Thymus (tissue), 11 donors: ENCODE data around the gene DEXI. TPM values are rescaled to one million over a fixed set of nuclear protein-coding genes. Genes with fewer than 3 reads are reported as not detected.

Source experiments
- DNase-seq, 9 donors: peaks; one replicate each; pipeline ENCODE4 v3.0.0-alpha.2; 2013; ENCODE audit warnings: low spot score in 9 of 9, low read depth in 6 of 9, missing footprints in 1 of 9
- H3K27ac ChIP-seq, 2 donors: one replicate each; pipeline ENCODE4 v1.5.1; 2013; ENCODE audit warnings: control low read depth in 1 of 2, low read depth in 1 of 2, low read length in 1 of 2, mild to moderate bottlenecking in 1 of 2, moderate library complexity in 1 of 2
- H3K27me3 ChIP-seq, 2 donors: one replicate each; pipeline ENCODE4 v1.5.1; 2013; ENCODE audit warnings: low read length in 1 of 2; ENCODE audit not compliant: control insufficient read depth in 2 of 2, insufficient read depth in 1 of 2
- H3K36me3 ChIP-seq, 2 donors: one replicate each; pipeline ENCODE4 v1.5.1; 2013; ENCODE audit warnings: low read length in 1 of 2, mild to moderate bottlenecking in 1 of 2, moderate library complexity in 1 of 2; ENCODE audit not compliant: control insufficient read depth in 2 of 2, insufficient read depth in 2 of 2
- H3K4me1 ChIP-seq, 2 donors: one replicate each; pipeline ENCODE4 v1.5.1; 2013; ENCODE audit warnings: low read length in 2 of 2; ENCODE audit not compliant: control insufficient read depth in 2 of 2, insufficient read depth in 2 of 2
- H3K4me3 ChIP-seq, 2 donors: one replicate each; pipeline ENCODE4 v1.5.1; 2013; ENCODE audit warnings: low read length in 2 of 2, control low read depth in 1 of 2, mild to moderate bottlenecking in 1 of 2
- H3K9me3 ChIP-seq, 2 donors: one replicate each; pipeline ENCODE4 v1.5.1; 2013; ENCODE audit warnings: low read length in 1 of 2, mild to moderate bottlenecking in 1 of 2; ENCODE audit not compliant: control insufficient read depth in 2 of 2, insufficient read depth in 1 of 2
- WGBS: extraction: QIAGEN DNeasy Blood & Tissue Kit; methylation state at CpG from one replicate; pipeline ENCODE4 v1.1.7; 2013; 5-methylcytosine and 5-hydroxymethylcytosine counted together
- polyA plus RNA-seq: library from polyadenylated mRNA; stranded (reverse); fragments of 200-250 nt; gene quantifications from one replicate; pipeline ENCODE4 v1.2.3, GENCODE V29; 2013
- total RNA-seq: library from RNA; stranded (reverse); fragments of 120-200 nt; gene quantifications from one replicate; pipeline ENCODE4 v1.2.4, GENCODE V29; 2013
- donor health status: healthy.

DEXI gene
- total and polyA plus RNA-seq, 2 donors: 22.5 to 25.0 TPM

GRCh38 chr16:10983159-10983558 lies 40.9 kb upstream of the DEXI start:
- H3K27me3 ChIP-seq: no peaks in the 10 kb centered on the region
- DNase-seq: no peak
- H3K4me3 ChIP-seq: no peak overlapping the region
- H3K36me3 ChIP-seq: peaks cover 30 to 48% of the 10 kb centered on the region in 2 donors
- 90% methylated on average over 8 of the region's 8 CpGs for WGBS
- H3K9me3 ChIP-seq: no peaks in the 10 kb centered on the region
- H3K27ac ChIP-seq: no peak overlapping the region
- H3K4me1 ChIP-seq: peaks cover 25 to 70% of the 10 kb centered on the region in 2 donors

- Histone ChIP-seq H3K4me3 (no peak overlapping the region), H3K9me3 (no peaks in the 10 kb centered on the region), H3K27ac (peak overlapping the region in 1 of 2 donors; percentile 42), H3K4me1 (peaks cover 24 to 68% of the 10 kb centered on the region in 2 donors), H3K36me3 (peaks cover 36 to 53% of the 10 kb centered on the region in 2 donors), H3K27me3 (no peaks in the 10 kb centered on the region)
- no peak for DNase-seq
- 95% methylated on average over 15 of the region's 15 CpGs for WGBS
Observed at GRCh38 chr16:10982465-10983150, 40.3 kb upstream of the DEXI start.

GRCh38 chr16:10981697-10982216 lies 39.5 kb upstream of the DEXI start:
- H3K4me1 ChIP-seq: peaks cover 16 to 65% of the 10 kb centered on the region in 2 donors
- peak in 1 of 9 donors; percentile 47 for DNase-seq
- 94% methylated on average over 4 of the region's 4 CpGs for WGBS
- H3K36me3 ChIP-seq: peaks cover 44 to 55% of the 10 kb centered on the region in 2 donors
- H3K9me3 ChIP-seq: no peaks in the 10 kb centered on the region
- H3K4me3 ChIP-seq: no peak overlapping the region
- H3K27ac ChIP-seq: no peak overlapping the region
- no peaks in the 10 kb centered on the region for H3K27me3 ChIP-seq

- 95% methylated on average over 3 of the region's 3 CpGs for WGBS
- Histone ChIP-seq H3K4me1 (peaks cover 16 to 66% of the 10 kb centered on the region in 2 donors), H3K9me3 (no peaks in the 10 kb centered on the region), H3K27ac (no peak overlapping the region), H3K27me3 (no peaks in the 10 kb centered on the region), H3K4me3 (no peak overlapping the region), H3K36me3 (peaks cover 51 to 55% of the 10 kb centered on the region in 2 donors)
- no peak for DNase-seq
Observed at GRCh38 chr16:10980813-10981212, 38.5 kb upstream of the DEXI start.

GRCh38 chr16:10979717-10980601 lies 37.7 kb upstream of the DEXI start:
- Histone ChIP-seq H3K9me3 (no peaks in the 10 kb centered on the region), H3K4me1 (peaks cover 16 to 61% of the 10 kb centered on the region in 2 donors), H3K4me3 (no peak overlapping the region), H3K36me3 (peaks cover 51 to 58% of the 10 kb centered on the region in 2 donors), H3K27ac (peak overlapping the region; percentile 64 to 69), H3K27me3 (no peaks in the 10 kb centered on the region)
- DNase-seq: no peak
- 93% methylated on average over 19 of the region's 19 CpGs for WGBS

- Histone ChIP-seq H3K4me1 (peaks cover 10 to 54% of the 10 kb centered on the region in 2 donors), H3K9me3 (no peaks in the 10 kb centered on the region), H3K27ac (no peak overlapping the region), H3K36me3 (peaks cover 49 to 61% of the 10 kb centered on the region in 2 donors), H3K4me3 (no peak overlapping the region), H3K27me3 (no peaks in the 10 kb centered on the region)
- no peak for DNase-seq
- WGBS: 98% methylated on average over 14 of the region's 14 CpGs
Observed at GRCh38 chr16:10978871-10979446, 36.7 kb upstream of the DEXI start.

DNA sequence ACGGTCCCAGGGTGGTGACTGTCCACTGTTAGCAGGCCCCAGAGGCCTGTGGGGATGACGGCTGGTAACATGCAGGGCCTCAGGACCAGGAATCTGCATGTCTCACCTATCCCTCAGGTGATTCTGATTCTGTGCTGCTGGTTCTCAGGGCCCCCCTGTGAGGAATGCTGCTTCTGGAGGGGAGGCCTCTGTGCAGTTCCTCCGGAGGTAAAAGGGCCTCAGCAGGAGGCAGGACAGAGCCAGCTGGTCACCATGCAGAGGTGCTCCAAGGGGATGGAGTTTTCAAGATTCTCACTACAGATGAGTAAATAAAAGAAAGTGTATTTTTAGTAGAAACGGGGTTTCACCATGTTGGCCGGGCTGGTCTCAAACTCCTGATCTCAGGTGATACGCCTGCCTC lies 35.9 kb upstream of the DEXI start:
- no peaks in the 10 kb centered on the region for H3K27me3 ChIP-seq
- WGBS: 98% methylated on average over 6 of the region's 6 CpGs
- H3K36me3 ChIP-seq: peaks cover 51 to 60% of the 10 kb centered on the region in 2 donors
- no peak for DNase-seq
- H3K27ac ChIP-seq: no peak overlapping the region
- H3K4me3 ChIP-seq: no peak overlapping the region
- peaks cover 8 to 51% of the 10 kb centered on the region in 2 donors for H3K4me1 ChIP-seq
- no peaks in the 10 kb centered on the region for H3K9me3 ChIP-seq

DNA sequence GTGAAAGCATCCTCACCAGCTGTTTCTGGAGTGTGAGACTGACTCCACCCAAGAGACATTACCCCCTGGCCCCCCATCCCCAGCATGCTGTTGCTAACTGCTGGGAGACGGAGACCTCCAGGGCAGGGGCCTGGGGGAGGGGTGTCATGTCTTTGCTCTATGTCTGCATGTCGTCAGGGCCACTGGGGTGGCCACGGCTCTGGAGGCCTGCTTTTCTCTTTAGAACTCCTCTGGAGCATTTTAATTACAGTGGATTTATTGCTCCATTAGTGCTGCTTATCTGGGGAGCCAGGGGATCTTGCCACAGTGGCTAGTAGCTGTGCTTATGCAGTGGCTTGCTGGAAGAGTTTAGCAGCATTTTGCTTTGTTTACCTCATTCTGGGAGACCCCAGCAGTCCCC lies 34.4 kb upstream of the DEXI start:
- Histone ChIP-seq H3K27ac (no peak overlapping the region), H3K36me3 (peaks cover 39 to 57% of the 10 kb centered on the region in 2 donors), H3K9me3 (no peaks in the 10 kb centered on the region), H3K27me3 (no peaks in the 10 kb centered on the region), H3K4me1 (peaks cover 17 to 51% of the 10 kb centered on the region in 2 donors), H3K4me3 (no peak overlapping the region)
- 98% methylated on average over 3 of the region's 3 CpGs for WGBS
- DNase-seq: peak in 2 of 9 donors; percentile 32 to 62
